ENCODE data around the gene PTGER3.

DNA sequence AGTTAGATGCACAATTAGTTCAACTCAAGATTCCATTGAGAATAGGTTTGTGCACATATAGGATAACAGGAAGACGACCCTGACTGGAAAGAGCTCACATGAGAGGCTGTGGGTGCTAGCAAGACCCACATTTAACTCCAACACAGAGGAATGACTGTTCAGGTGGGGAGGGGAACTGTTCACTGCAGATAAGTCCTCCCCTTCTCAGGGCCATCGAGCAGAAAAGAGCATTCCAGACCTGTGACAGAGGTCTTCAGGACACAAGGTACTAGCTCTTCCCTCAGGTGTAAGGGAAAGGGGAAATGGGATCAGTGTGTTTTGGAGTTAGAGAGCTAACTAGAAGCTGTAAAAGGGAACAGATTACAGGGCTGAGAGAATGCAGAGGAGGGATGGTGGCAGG, 8.7 kb downstream of the PTGER3 start:
- TF ChIP-seq SIX5 (IDR thresholded peaks at IDR 0.05; ENCODE audit: low read depth, low read length, severe bottlenecking) (no peak), MXI1 (IDR thresholded peaks at IDR 0.05; ENCODE audit: low read depth, low read length) (no peak), DPF2 (IDR thresholded peaks at IDR 0.05) (no peak), KDM1A (IDR thresholded peaks at IDR 0.05; ENCODE audit: borderline replicate concordance) (no peak), FOS (IDR thresholded peaks at IDR 0.05; ENCODE audit: borderline replicate concordance, extremely low read depth, insufficient read length) (no peak), RFX5 (IDR thresholded peaks at IDR 0.05; ENCODE audit: low read depth, low read length) (no peak), ESRRA (IDR thresholded peaks at IDR 0.05; ENCODE audit: low read length) (no peak)
- TF ChIP-seq, protein P1, sequence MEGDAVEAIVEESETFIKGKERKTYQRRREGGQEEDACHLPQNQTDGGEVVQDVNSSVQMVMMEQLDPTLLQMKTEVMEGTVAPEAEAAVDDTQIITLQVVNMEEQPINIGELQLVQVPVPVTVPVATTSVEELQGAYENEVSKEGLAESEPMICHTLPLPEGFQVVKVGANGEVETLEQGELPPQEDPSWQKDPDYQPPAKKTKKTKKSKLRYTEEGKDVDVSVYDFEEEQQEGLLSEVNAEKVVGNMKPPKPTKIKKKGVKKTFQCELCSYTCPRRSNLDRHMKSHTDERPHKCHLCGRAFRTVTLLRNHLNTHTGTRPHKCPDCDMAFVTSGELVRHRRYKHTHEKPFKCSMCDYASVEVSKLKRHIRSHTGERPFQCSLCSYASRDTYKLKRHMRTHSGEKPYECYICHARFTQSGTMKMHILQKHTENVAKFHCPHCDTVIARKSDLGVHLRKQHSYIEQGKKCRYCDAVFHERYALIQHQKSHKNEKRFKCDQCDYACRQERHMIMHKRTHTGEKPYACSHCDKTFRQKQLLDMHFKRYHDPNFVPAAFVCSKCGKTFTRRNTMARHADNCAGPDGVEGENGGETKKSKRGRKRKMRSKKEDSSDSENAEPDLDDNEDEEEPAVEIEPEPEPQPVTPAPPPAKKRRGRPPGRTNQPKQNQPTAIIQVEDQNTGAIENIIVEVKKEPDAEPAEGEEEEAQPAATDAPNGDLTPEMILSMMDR (IDR thresholded peaks at IDR 0.05 in 2 of 3, conservative IDR thresholded peaks at IDR 0.05 in 1 of 3; ENCODE audit: control insufficient read depth in 2 of 3, extremely low read depth in 1 of 3, insufficient read depth in 1 of 3, low read depth in 3 of 3, low read length in 3 of 3): no peak

Measured in GM12878 (cell line).